ENCODE results near the gene C1QL2. TPM values are rescaled to one million over a fixed set of nuclear protein-coding genes. Genes with fewer than 3 reads are reported as not detected.

C1QL2 gene
- total RNA-seq, 1 experiment from 2014 or later: 0.81 TPM

DNA sequence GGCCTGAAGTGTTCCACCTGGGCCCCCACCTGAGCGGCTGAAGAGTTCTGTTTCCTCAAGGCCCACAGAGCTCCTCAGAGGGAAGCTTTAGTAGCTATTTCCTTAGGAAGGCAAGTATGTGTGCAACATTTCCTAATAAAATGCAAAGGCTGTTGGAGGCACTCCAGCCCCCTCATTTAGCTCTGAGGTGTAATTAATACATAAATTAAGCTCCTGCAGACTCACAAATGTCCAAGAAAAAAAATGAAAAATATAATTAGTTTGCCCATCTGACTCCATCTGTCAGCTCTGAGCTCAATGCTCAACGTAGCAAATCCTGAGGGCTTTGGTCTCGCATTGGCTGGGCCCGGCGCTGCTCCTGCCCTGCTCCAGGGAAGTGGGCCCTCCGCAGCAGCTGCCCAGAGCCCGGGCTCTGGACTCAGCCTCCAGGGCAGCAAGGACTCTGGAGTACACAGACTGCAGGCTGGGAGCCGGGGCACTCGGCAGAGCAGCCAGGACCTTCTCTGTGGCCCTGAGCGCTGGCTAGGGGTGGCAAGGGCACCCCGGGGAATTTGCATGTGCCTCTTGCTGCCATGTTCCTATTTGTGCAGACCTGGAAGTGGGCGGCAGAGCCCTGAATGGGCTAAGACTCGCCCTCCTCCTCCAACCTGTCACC is 23.4 kb upstream of the C1QL2 start:
- H3K9me3 ChIP-seq (ENCODE audit: control insufficient read depth, low read depth, low read length): no peaks in the 10 kb centered on the region
- Mint-ChIP-seq H3K9me3 (no peaks in the 10 kb centered on the region), H3K4me1 (peaks cover 9 to 11% of the 10 kb centered on the region in 2 experiments), H3K4me3 (no peak overlapping the region), H3K27ac (no peak overlapping the region), H3K27me3 (ENCODE audit: low read depth) (no peaks in the 10 kb centered on the region; the same call in 1 of the 2 replicates), H3K36me3 (ENCODE audit: insufficient read depth in 1 of 3, low read depth in 3 of 3) (no peaks in the 10 kb centered on the region)
- no peak overlapping the region for H2BK12ac ChIP-seq (ENCODE audit: insufficient read length, low read depth, low read length)
- no peak overlapping the region for H2BK15ac ChIP-seq (ENCODE audit: low read depth, low read length)
- H2AFZ ChIP-seq (ENCODE audit: low read length): no peak overlapping the region
- no peaks in the 10 kb centered on the region for H3K27me3 ChIP-seq (ENCODE audit: insufficient read depth, low read length)
- H3K56ac ChIP-seq (ENCODE audit: insufficient read length, low read depth, low read length): no peak overlapping the region
- H3K23me2 ChIP-seq (ENCODE audit: insufficient read length, low read depth, low read length, poor library complexity, severe bottlenecking): no peaks in the 10 kb centered on the region
- H3K4ac ChIP-seq (ENCODE audit: low read depth, low read length): no peak overlapping the region
- H4K8ac ChIP-seq (replicated peaks; ENCODE audit: insufficient read length, low read depth, low read length): no peak overlapping the region
- no peak overlapping the region for H3K23ac ChIP-seq (ENCODE audit: insufficient read length, low read depth, low read length)
- H3K4me1 ChIP-seq (ENCODE audit: insufficient read depth, low read length): no peaks in the 10 kb centered on the region
- no peak overlapping the region for H3K9ac ChIP-seq (ENCODE audit: extremely low read depth, insufficient read length, low read length)
- H4K5ac ChIP-seq (ENCODE audit: insufficient read length, low read depth, low read length): no peak overlapping the region
- WGBS (ENCODE audit: extremely low coverage, insufficient read length, low lambda C conversion rate): no CpG with 5 or more reads among the region's 13 CpGs
- H4K91ac ChIP-seq (ENCODE audit: insufficient read length, low read depth, low read length): no peak overlapping the region
- no peak overlapping the region for H2BK120ac ChIP-seq (ENCODE audit: low read depth, low read length, poor library complexity, severe bottlenecking)
- H3K79me1 ChIP-seq (ENCODE audit: insufficient read depth, low read depth, low read length, poor library complexity, severe bottlenecking): no peaks in the 10 kb centered on the region
- no peak overlapping the region for H2BK5ac ChIP-seq (ENCODE audit: insufficient read length, low read length)
- no peak overlapping the region for H3K27ac ChIP-seq (ENCODE audit: insufficient read length, low read depth, low read length)
- H3K18ac ChIP-seq (ENCODE audit: insufficient read length, low read depth, low read length): no peak overlapping the region
- no peaks in the 10 kb centered on the region for H3K79me2 ChIP-seq (ENCODE audit: insufficient read depth, low read length)
- no peak for DNase-seq
- no peaks in the 10 kb centered on the region for H4K20me1 ChIP-seq (ENCODE audit: control insufficient read depth, insufficient read depth, insufficient read length)
- no peak overlapping the region for H2BK20ac ChIP-seq (ENCODE audit: low read depth, low read length, poor library complexity, severe bottlenecking)
- H3T11ph ChIP-seq (ENCODE audit: low read length): no peak overlapping the region
- TF ChIP-seq, protein P1, sequence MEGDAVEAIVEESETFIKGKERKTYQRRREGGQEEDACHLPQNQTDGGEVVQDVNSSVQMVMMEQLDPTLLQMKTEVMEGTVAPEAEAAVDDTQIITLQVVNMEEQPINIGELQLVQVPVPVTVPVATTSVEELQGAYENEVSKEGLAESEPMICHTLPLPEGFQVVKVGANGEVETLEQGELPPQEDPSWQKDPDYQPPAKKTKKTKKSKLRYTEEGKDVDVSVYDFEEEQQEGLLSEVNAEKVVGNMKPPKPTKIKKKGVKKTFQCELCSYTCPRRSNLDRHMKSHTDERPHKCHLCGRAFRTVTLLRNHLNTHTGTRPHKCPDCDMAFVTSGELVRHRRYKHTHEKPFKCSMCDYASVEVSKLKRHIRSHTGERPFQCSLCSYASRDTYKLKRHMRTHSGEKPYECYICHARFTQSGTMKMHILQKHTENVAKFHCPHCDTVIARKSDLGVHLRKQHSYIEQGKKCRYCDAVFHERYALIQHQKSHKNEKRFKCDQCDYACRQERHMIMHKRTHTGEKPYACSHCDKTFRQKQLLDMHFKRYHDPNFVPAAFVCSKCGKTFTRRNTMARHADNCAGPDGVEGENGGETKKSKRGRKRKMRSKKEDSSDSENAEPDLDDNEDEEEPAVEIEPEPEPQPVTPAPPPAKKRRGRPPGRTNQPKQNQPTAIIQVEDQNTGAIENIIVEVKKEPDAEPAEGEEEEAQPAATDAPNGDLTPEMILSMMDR (conservative IDR thresholded peaks at IDR 0.05): no peak
- H3K4me2 ChIP-seq (ENCODE audit: insufficient read depth, insufficient read length, low read length): no peak overlapping the region
- no peak overlapping the region for H2AK5ac ChIP-seq (ENCODE audit: insufficient read length, low read length)
- no peak overlapping the region for H3K14ac ChIP-seq (ENCODE audit: insufficient read depth, low read length)
